Measurements from ENCODE around the gene CFAP119.

Gene CFAP119

GRCh38 chr16:30762991-30763725, 1.3 kb upstream of the CFAP119 start:
- no peak for DNase-seq (ENCODE audit: low read depth, low spot score)

GRCh38 chr16:30761427-30761927, 385 bp downstream of the CFAP119 start:
- no peak for DNase-seq (ENCODE audit: low read depth, low spot score)

- no peak for DNase-seq (ENCODE audit: low read depth, low spot score)
Observed at GRCh38 chr16:30760577-30761426, 1.1 kb downstream of the CFAP119 start.

GRCh38 chr16:30760001-30760559, 1.8 kb downstream of the CFAP119 start:
- DNase-seq (ENCODE audit: low read depth, low spot score), result no peak

- DNase-seq (ENCODE audit: low read depth, low spot score), result no peak
Observed at GRCh38 chr16:30758988-30759491, 2.8 kb downstream of the CFAP119 start.

GRCh38 chr16:30757316-30757715, 4.5 kb downstream of the CFAP119 start:
- DNase-seq (ENCODE audit: low read depth, low spot score), result no peak

GRCh38 chr16:30756781-30757100, 5.1 kb downstream of the CFAP119 start:
- DNase-seq (ENCODE audit: low read depth, low spot score), result no peak

GRCh38 chr16:30755955-30756780, 5.7 kb downstream of the CFAP119 start:
- DNase-seq (ENCODE audit: low read depth, low spot score), result no peak

GRCh38 chr16:30753596-30753995, 8.3 kb downstream of the CFAP119 start:
- no peak for DNase-seq (ENCODE audit: low read depth, low spot score)

GRCh38 chr16:30750876-30751465, 10.9 kb downstream of the CFAP119 start:
- DNase-seq (ENCODE audit: low read depth, low spot score), result no peak

- DNase-seq (ENCODE audit: low read depth, low spot score), result no peak
Observed at GRCh38 chr16:30750201-30750600, 11.7 kb downstream of the CFAP119 start.

- no peak for DNase-seq (ENCODE audit: low read depth, low spot score)
Observed at GRCh38 chr16:30748634-30749445, 13.0 kb downstream of the CFAP119 start.

- peak; percentile 99 for DNase-seq (ENCODE audit: low read depth, low spot score)
Observed at GRCh38 chr16:30747799-30748633, 13.8 kb downstream of the CFAP119 start, which contains the start of gene PHKG2. TSS of gene PHKG2 (plus strand) at chr16:30748425. CDS start at chr16:30748821, 396 bp downstream.

GRCh38 chr16:30747331-30747730, 14.5 kb downstream of the CFAP119 start:
- no peak for DNase-seq (ENCODE audit: low read depth, low spot score)

- no peak for DNase-seq (ENCODE audit: low read depth, low spot score)
Observed at GRCh38 chr16:30746638-30747175, 15.2 kb downstream of the CFAP119 start.

- no peak for DNase-seq (ENCODE audit: low read depth, low spot score)
Observed at GRCh38 chr16:30745082-30745481, 16.8 kb downstream of the CFAP119 start.

- no peak for DNase-seq (ENCODE audit: low read depth, low spot score)
Observed at GRCh38 chr16:30744183-30744582, 17.7 kb downstream of the CFAP119 start.

- no peak for DNase-seq (ENCODE audit: low read depth, low spot score)
Observed at GRCh38 chr16:30743716-30744115, 18.1 kb downstream of the CFAP119 start.

GRCh38 chr16:30741461-30741914, 20.4 kb downstream of the CFAP119 start:
- DNase-seq (ENCODE audit: low read depth, low spot score), result no peak

Measured in smooth muscle cell of the brain vasculature (primary cell).